Omental fat pad (tissue), 4 donors: ENCODE results near the gene PROK2. TPM values are rescaled to one million over a fixed set of nuclear protein-coding genes. Genes with fewer than 3 reads are reported as not detected.

ENCODE experiments used
- ATAC-seq: fragments of 150-250 bp; one replicate; pipeline ENCODE4 v1.9.1; 2016; ENCODE audit warnings: mild to moderate bottlenecking, moderate library complexity; ENCODE audit not compliant: low FRiP score
- DNase-seq: peaks from one replicate; pipeline ENCODE4 v3.0.0-alpha.2; 2019; ENCODE audit warnings: low spot score
- CTCF ChIP-seq, 3 donors: fragments of 450-650 bp; IDR thresholded peaks; one replicate each; pipeline ENCODE4 v1.5.1; 2016 to 2017; ENCODE audit warnings: antibody characterized with exemption in 3 of 3, mild to moderate bottlenecking in 3 of 3, moderate library complexity in 2 of 3
- total RNA-seq, 4 donors: library from RNA; depleted of rRNA; stranded (reverse); fragments of >200 nt; gene quantifications; one replicate each; pipeline ENCODE4 v1.1.0, GENCODE V29; 2016

PROK2 gene
- total RNA-seq, 4 donors from 2014 or later, result 0.24 to 7.6 (median 0.87) TPM

DNA sequence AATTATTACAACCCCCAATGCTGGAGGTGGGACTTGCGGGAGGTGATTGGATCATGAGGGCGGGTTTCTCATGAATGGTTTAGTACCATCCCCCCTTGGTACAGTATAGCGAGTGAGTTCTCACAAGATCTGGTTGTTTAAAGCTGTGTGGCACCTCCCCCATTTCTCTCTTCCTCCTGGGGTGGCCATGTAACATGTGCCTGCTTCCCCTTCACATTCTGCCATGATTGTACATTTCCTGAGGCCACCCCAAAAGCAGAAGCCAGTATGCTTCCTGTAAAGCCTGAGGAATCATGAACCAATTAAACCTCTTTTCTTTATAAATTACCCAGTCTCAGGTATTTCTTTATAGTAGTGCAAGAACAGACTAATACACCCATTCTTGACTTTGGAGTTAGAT is 20.3 kb upstream of the PROK2 start:
- no peak for TF ChIP-seq CTCF (IDR thresholded peaks at IDR 0.05)
- no peak for ATAC-seq
- no peak for DNase-seq

- DNase-seq (no peak), ATAC-seq (no peak)
- no peak for TF ChIP-seq CTCF (IDR thresholded peaks at IDR 0.05)
Observed at GRCh38 chr3:71803248-71803647, 18.3 kb upstream of the PROK2 start.

DNA sequence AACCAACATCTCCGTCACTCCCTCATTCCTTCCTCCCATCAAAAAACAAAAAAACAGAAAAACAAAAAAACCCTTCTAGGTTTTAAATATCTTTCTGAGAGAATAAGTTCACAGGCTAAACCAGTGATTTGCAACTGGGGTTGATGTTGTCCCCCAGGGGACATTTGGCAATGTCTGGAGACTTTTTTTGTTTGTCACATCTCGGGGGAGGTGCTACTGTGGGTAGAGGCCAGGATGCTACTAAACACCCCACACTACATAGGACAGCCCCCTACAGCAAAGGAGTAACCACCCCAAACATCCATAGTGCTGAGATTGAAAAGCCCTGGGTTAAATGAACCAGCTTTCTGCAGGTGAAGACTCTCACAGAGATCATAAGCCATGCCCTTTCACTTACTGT is 17.0 kb upstream of the PROK2 start:
- DNase-seq (no peak), ATAC-seq (no peak)
- TF ChIP-seq CTCF (IDR thresholded peaks at IDR 0.05), result no peak

DNA sequence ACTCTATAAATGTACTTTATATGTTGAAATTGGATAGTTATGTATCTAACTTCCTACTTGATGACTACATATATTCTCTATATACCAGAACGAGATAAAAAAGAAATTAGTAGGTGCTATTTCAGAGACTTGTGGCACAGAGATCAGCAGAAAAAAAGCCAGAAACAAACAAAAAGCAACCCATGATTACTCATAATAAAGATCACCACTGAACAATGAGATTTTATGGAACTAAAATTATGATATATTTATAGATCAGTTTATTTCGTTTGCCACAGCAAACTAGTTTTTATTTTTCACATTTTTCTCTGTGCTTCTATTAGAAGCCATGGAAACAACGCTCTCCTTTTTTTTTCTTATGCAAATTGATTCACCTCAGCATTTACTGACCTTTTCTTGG is 15.1 kb upstream of the PROK2 start:
- no peak for TF ChIP-seq CTCF (IDR thresholded peaks at IDR 0.05)
- ATAC-seq (no peak), DNase-seq (no peak)

- TF ChIP-seq CTCF (IDR thresholded peaks at IDR 0.05), result no peak
- DNase-seq (no peak), ATAC-seq (no peak)
Observed at GRCh38 chr3:71797455-71797854, 12.5 kb upstream of the PROK2 start.

GRCh38 chr3:71796290-71796689 is 11.3 kb upstream of the PROK2 start:
- no peak for TF ChIP-seq CTCF (IDR thresholded peaks at IDR 0.05)
- DNase-seq (no peak), ATAC-seq (no peak)

GRCh38 chr3:71791634-71792033 is 6.7 kb upstream of the PROK2 start:
- no peak for TF ChIP-seq CTCF (IDR thresholded peaks at IDR 0.05)
- ATAC-seq (no peak), DNase-seq (no peak)
